CD14-positive monocyte (primary cell): Measurements from ENCODE around the gene ZNF436. TPM values are rescaled to one million over a fixed set of nuclear protein-coding genes. Genes with fewer than 3 reads are reported as not detected.

Experiments used
- DNase-seq, 3 donors: peaks; one replicate each; pipeline ENCODE4 v3.0.0-alpha.2; 2011 to 2022
- H2AFZ ChIP-seq: 2 replicates; pipeline ENCODE4 v1.6.0; 2012; ENCODE audit warnings: mild to moderate bottlenecking, low read depth, low read length, inconsistent platforms; ENCODE audit not compliant: insufficient read depth, poor library complexity, severe bottlenecking
- H3K27ac ChIP-seq, 2 donors: 1 replicate in 1 of 2; 2 replicates in 1 of 2; pipeline ENCODE4 v1.5.1; 2012 to 2013; ENCODE audit warnings: low read length in 2 of 2, control low read depth in 1 of 2, inconsistent platforms in 1 of 2, low read depth in 1 of 2, mild to moderate bottlenecking in 1 of 2
- H3K27me3 ChIP-seq, 2 donors: one replicate each; pipeline versions ENCODE4 v1.6.0 to v1.6.1; 2011 to 2013; ENCODE audit warnings: low read length in 2 of 2; ENCODE audit not compliant: control insufficient read depth in 2 of 2, insufficient read depth in 2 of 2
- H3K36me3 ChIP-seq, 2 donors: replicated peaks in 1 of 2; 1 replicate in 1 of 2; 2 replicates in 1 of 2; pipeline versions ENCODE4 v1.5.1 to v1.6.1; 2012 to 2013; ENCODE audit warnings: low read length in 2 of 2, control low read depth in 1 of 2, inconsistent platforms in 1 of 2, mild to moderate bottlenecking in 1 of 2; ENCODE audit not compliant: insufficient read depth in 2 of 2, control insufficient read depth in 1 of 2
- H3K4me1 ChIP-seq, 2 donors: 1 replicate in 1 of 2; 2 replicates in 1 of 2; pipeline versions ENCODE4 v1.5.1 to v1.6.1; 2012 to 2013; ENCODE audit warnings: low read length in 2 of 2, control low read depth in 1 of 2, inconsistent platforms in 1 of 2, mild to moderate bottlenecking in 1 of 2, moderate library complexity in 1 of 2; ENCODE audit not compliant: insufficient read depth in 2 of 2, control insufficient read depth in 1 of 2
- H3K4me2 ChIP-seq: replicated peaks from 2 replicates; pipeline ENCODE3; 2012; ENCODE audit warnings: low read length, moderate library complexity, mild to moderate bottlenecking; ENCODE audit not compliant: poor library complexity, severe bottlenecking; ENCODE audit errors: extremely low read depth
- H3K4me3 ChIP-seq, 3 experiments: fragments of 200-600 bp in 1 of 3; sonication (generic) in 1 of 3; replicated peaks in 1 of 3; 1 replicate in 2 of 3; 2 replicates in 1 of 3; pipeline ENCODE4 v1.5.1; 2011 to 2013; ENCODE audit warnings: low read length in 3 of 3, mild to moderate bottlenecking in 3 of 3, control low read depth in 2 of 3, low read depth in 2 of 3, inconsistent platforms in 1 of 3, moderate library complexity in 1 of 3
- H3K79me2 ChIP-seq: 2 replicates; pipeline ENCODE4 v1.6.0; 2012; ENCODE audit warnings: mild to moderate bottlenecking, control low read depth, inconsistent platforms, low read length, moderate library complexity; ENCODE audit not compliant: insufficient read depth
- H3K9ac ChIP-seq: 2 replicates; pipeline ENCODE4 v1.6.0; 2017; ENCODE audit warnings: low read length, mild to moderate bottlenecking; ENCODE audit not compliant: insufficient read depth, poor library complexity, severe bottlenecking
- H3K9me3 ChIP-seq, 2 donors: replicated peaks in 1 of 2; 1 replicate in 1 of 2; 2 replicates in 1 of 2; pipeline versions ENCODE4 v1.5.1 to v1.6.1; 2012 to 2013; ENCODE audit warnings: low read length in 2 of 2, control low read depth in 1 of 2; ENCODE audit not compliant: control insufficient read depth in 1 of 2, insufficient read depth in 1 of 2
- H4K20me1 ChIP-seq: 2 replicates; pipeline ENCODE4 v1.6.0; 2012; ENCODE audit warnings: mild to moderate bottlenecking, low read length, control low read depth, moderate library complexity; ENCODE audit not compliant: insufficient read depth
- H3K27ac Mint-ChIP-seq, 7 donors: one replicate each; pipeline ENCODE4 v1.8.0; 2020; ENCODE audit warnings: mild to moderate bottlenecking in 7 of 7, mixed read lengths in 7 of 7, moderate library complexity in 6 of 7, inconsistent platforms in 2 of 7
- H3K27me3 Mint-ChIP-seq, 3 donors: one replicate each; pipeline ENCODE4 v1.8.0; 2021 to 2022; ENCODE audit warnings: low read depth in 3 of 3, mild to moderate bottlenecking in 3 of 3, mixed read lengths in 3 of 3, moderate library complexity in 3 of 3, inconsistent platforms in 1 of 3
- H3K36me3 Mint-ChIP-seq, 2 donors: one replicate each; pipeline ENCODE4 v1.8.0; 2020; ENCODE audit warnings: mixed read lengths in 2 of 2, inconsistent platforms in 1 of 2, mild to moderate bottlenecking in 1 of 2
- H3K4me1 Mint-ChIP-seq: one replicate; pipeline ENCODE4 v1.8.0; 2020; ENCODE audit warnings: mild to moderate bottlenecking, mixed read lengths
- H3K4me3 Mint-ChIP-seq, 2 donors: one replicate each; pipeline ENCODE4 v1.8.0; 2020; ENCODE audit warnings: mild to moderate bottlenecking in 2 of 2, mixed read lengths in 2 of 2, moderate library complexity in 1 of 2
- H3K9me3 Mint-ChIP-seq, 7 donors: one replicate each; pipeline ENCODE4 v1.8.0; 2020 to 2022; ENCODE audit warnings: mixed read lengths in 7 of 7, mild to moderate bottlenecking in 6 of 7, moderate library complexity in 6 of 7, inconsistent platforms in 2 of 7
- CTCF ChIP-seq: fragments of 200-600 bp; IDR thresholded peaks from one replicate; pipeline ENCODE4 v1.8.0; 2022; ENCODE audit warnings: antibody characterized with exemption, mild to moderate bottlenecking
- WGBS: methylation state at CpG from one replicate; pipeline ENCODE4 v1.1.5; 2013; ENCODE audit warnings: missing lambda C conversion rate; ENCODE audit not compliant: insufficient coverage; 5-methylcytosine and 5-hydroxymethylcytosine counted together
- intact Hi-C, 2 donors: fragments of 100-400 bp; cut with micrococcal nuclease; formaldehyde crosslinking; loops; one replicate each; pipeline versions ENCODE4 v1.15.0 to v1.15.1; 2023
- polyA plus RNA-seq, 3 donors: library from polyadenylated mRNA; depleted of rRNA in 1 of 3; unstranded in 2 of 3; stranded (reverse) in 1 of 3; fragments of 300-500 nt in 2 of 3; fragments of >200 nt in 1 of 3; fragmentation: Illumina TruSeq in 2 of 3; gene quantifications; 1 replicate in 2 of 3; 2 replicates in 1 of 3; pipeline ENCODE4 v1.2.3, GENCODE V29; 2012 to 2021

Gene ZNF436
- polyA plus RNA-seq, 3 donors: 1.4 to 2.4 (median 2.0) TPM

- Histone ChIP-seq H4K20me1 (no peaks in the 10 kb centered on the region), H3K27me3 (no peaks in the 10 kb centered on the region), H3K36me3 (no peaks in the 10 kb centered on the region), H3K9ac (no peak overlapping the region), H3K4me3 (peak overlapping the region in 1 of 3 experiments; percentile 46), H3K79me2 (no peaks in the 10 kb centered on the region), H3K9me3 (no peaks in the 10 kb centered on the region), H3K4me1 (peaks cover 32 to 38% of the 10 kb centered on the region in 2 donors), H3K4me2 (peak overlapping the region; percentile 47), H2AFZ (peak overlapping the region; percentile 51), H3K27ac (peak overlapping the region in 1 of 2 donors; percentile 49)
- peak overlapping the region in 1 of 2 donors; percentile 59 for H3K4me3 Mint-ChIP-seq
- 16% methylated on average over 17 of the region's 19 CpGs for WGBS
- intact Hi-C loops: loop anchor here in 1 of 2 donors (5.0 kb wide), 1 partner anchor 62 kb away; the partner anchor contains the start of gene HNRNPR
- H3K27me3 Mint-ChIP-seq: peaks cover 0 to 1% (median 0%) of the 10 kb centered on the region in 3 donors
- peak; percentile 94 for TF ChIP-seq CTCF
- H3K9me3 Mint-ChIP-seq: no peaks in the 10 kb centered on the region
- peak overlapping the region in 3 of 7 donors; percentile 22 to 49 (median 23) for H3K27ac Mint-ChIP-seq
- H3K4me1 Mint-ChIP-seq: peaks cover 43% of the 10 kb centered on the region
- H3K36me3 Mint-ChIP-seq: no peaks in the 10 kb centered on the region
- DNase-seq: peak; percentile 63 to 76 (median 68)
Observed at GRCh38 chr1:23403735-23404486, 34.3 kb upstream of the ZNF436 start.

- Histone ChIP-seq H3K9me3 (no peaks in the 10 kb centered on the region), H3K9ac (no peak overlapping the region), H3K27me3 (no peaks in the 10 kb centered on the region), H3K27ac (peak overlapping the region in 1 of 2 donors; percentile 82), H3K4me3 (peak overlapping the region in 1 of 3 experiments; percentile 46), H3K36me3 (no peaks in the 10 kb centered on the region), H2AFZ (peak overlapping the region; percentile 51), H3K4me1 (peaks cover 32 to 38% of the 10 kb centered on the region in 2 donors), H4K20me1 (no peaks in the 10 kb centered on the region), H3K4me2 (peak overlapping the region; percentile 55), H3K79me2 (no peaks in the 10 kb centered on the region)
- H3K27me3 Mint-ChIP-seq: peaks cover 0 to 1% (median 0%) of the 10 kb centered on the region in 3 donors
- H3K9me3 Mint-ChIP-seq: no peaks in the 10 kb centered on the region
- TF ChIP-seq CTCF: no peak
- 100% methylated on average over 1 of the region's 4 CpGs for WGBS
- H3K27ac Mint-ChIP-seq: peak overlapping the region in 4 of 7 donors; percentile 60 to 93 (median 82)
- peak overlapping the region in 1 of 2 donors; percentile 59 for H3K4me3 Mint-ChIP-seq
- DNase-seq: no peak
- intact Hi-C loops: loop anchor here in 1 of 2 donors (5.0 kb wide), 1 partner anchor 61 kb away; the partner anchor contains the start of gene HNRNPR
- H3K36me3 Mint-ChIP-seq: no peaks in the 10 kb centered on the region
- peaks cover 43% of the 10 kb centered on the region for H3K4me1 Mint-ChIP-seq
Observed at GRCh38 chr1:23403355-23403734, 33.7 kb upstream of the ZNF436 start.
